PC-3 (cell line): ENCODE results near the gene ALG2. TPM values are rescaled to one million over a fixed set of nuclear protein-coding genes. Genes with fewer than 3 reads are reported as not detected.

Experiments used
- ATAC-seq: fragments of 200-7000 bp; cut with Tn5 transposase; 2 replicates; pipeline ENCODE4 v1.9.1; 2020; ENCODE audit warnings: mild to moderate bottlenecking, moderate library complexity
- BruUV-seq: library from RNA; stranded (reverse); fragments of 400-500 nt; replicated peaks from 2 replicates; lab custom pipeline; 2021; lab: Mats Ljungman, UMichigan
- CTCF ChIA-PET: fragments of 300-600 bp; sonication (Branson Sonifier 250); formaldehyde crosslinking; loops from one replicate; lab custom pipeline; 2022; ENCODE audit warnings: antibody characterized with exemption; lab: Charles Lee
- POLR2A ChIA-PET: fragments of 300-600 bp; sonication (Branson Sonifier 250); formaldehyde crosslinking; loops from one replicate; lab custom pipeline; 2022; ENCODE audit warnings: antibody characterized with exemption; ENCODE audit not compliant: unreplicated experiment; lab: Charles Lee
- DNase-seq: peaks from one replicate; pipeline ENCODE4 v3.0.0-alpha.2; 2015
- H2AFZ ChIP-seq: fragments of 300-600 bp; sonication (generic); 2 replicates; pipeline ENCODE4 v1.6.0; 2016; ENCODE audit warnings: antibody characterized with exemption, low read length
- H3F3A ChIP-seq: fragments of 300-600 bp; sonication (generic); one replicate; pipeline ENCODE4 v1.6.0; 2017; ENCODE audit warnings: antibody characterized with exemption, low read length, control low read depth, mild to moderate bottlenecking; ENCODE audit not compliant: unreplicated experiment
- H3K27ac ChIP-seq: fragments of 300-600 bp; sonication (generic); 2 replicates; pipeline ENCODE4 v1.5.1; 2016; ENCODE audit warnings: mild to moderate bottlenecking, low read length
- H3K27me3 ChIP-seq: fragments of 300-600 bp; sonication (generic); 2 replicates; pipeline ENCODE4 v1.6.1; 2016; ENCODE audit warnings: low read length, mixed read lengths
- H3K36me3 ChIP-seq: fragments of 300-600 bp; sonication (generic); 2 replicates; pipeline ENCODE4 v1.6.1; 2016; ENCODE audit warnings: low read depth, mixed run types, low read length, mixed read lengths
- H3K4me1 ChIP-seq: fragments of 300-600 bp; sonication (generic); 2 replicates; pipeline ENCODE4 v1.5.1; 2016; ENCODE audit warnings: low read length; ENCODE audit not compliant: insufficient read depth
- H3K4me2 ChIP-seq: fragments of 300-600 bp; sonication (generic); 2 replicates; pipeline ENCODE4 v1.6.0; 2016; ENCODE audit warnings: low read length
- H3K4me3 ChIP-seq: fragments of 300-600 bp; sonication (generic); 2 replicates; pipeline ENCODE4 v1.5.1; 2016; ENCODE audit warnings: mild to moderate bottlenecking, low read length, mixed read lengths
- H3K79me2 ChIP-seq: fragments of 300-600 bp; sonication (generic); 2 replicates; pipeline ENCODE4 v1.6.1; 2017; ENCODE audit warnings: low read length, mixed read lengths
- H3K9ac ChIP-seq: fragments of 300-600 bp; sonication (generic); 2 replicates; pipeline ENCODE4 v1.6.0; 2016; ENCODE audit warnings: mild to moderate bottlenecking, low read length
- H3K9me2 ChIP-seq: fragments of 300-600 bp; sonication (generic); replicated peaks from 2 replicates; pipeline ENCODE4 v1.6.1; 2016; ENCODE audit warnings: mixed run types, low read length, mixed read lengths
- H3K9me3 ChIP-seq: fragments of 300-600 bp; sonication (generic); 2 replicates; pipeline ENCODE4 v1.6.1; 2016; ENCODE audit warnings: low read length, mixed read lengths
- H4K20me1 ChIP-seq: fragments of 300-600 bp; sonication (generic); 2 replicates; pipeline ENCODE4 v1.6.1; 2016; ENCODE audit warnings: low read length, mixed read lengths
- CTCF ChIP-seq: fragments of 300-600 bp; sonication (generic); conservative IDR thresholded peaks from 2 replicates; pipeline ENCODE4 v1.5.1; 2017; ENCODE audit warnings: antibody characterized with exemption, low read depth, mild to moderate bottlenecking, low read length
- EZH2 ChIP-seq: fragments of 300-600 bp; sonication (generic); IDR thresholded peaks from one replicate; pipeline ENCODE4 v1.6.1; 2017; ENCODE audit warnings: antibody characterized with exemption, mild to moderate bottlenecking, low read length; ENCODE audit not compliant: unreplicated experiment
- EZH2phosphoT487 ChIP-seq: fragments of 300-600 bp; sonication (generic); IDR thresholded peaks from 2 replicates; pipeline ENCODE4 v1.6.1; 2018; ENCODE audit warnings: mild to moderate bottlenecking, antibody characterized with exemption, low read length, borderline replicate concordance
- intact Hi-C: fragments of 100-400 bp; cut with micrococcal nuclease; formaldehyde crosslinking; loops from 2 replicates; pipeline ENCODE4 v1.9.0; 2023
- total RNA-seq: library from RNA; depleted of rRNA; stranded (reverse); fragments of >200 nt; gene quantifications from 2 replicates; pipeline ENCODE4 v1.2.3, GENCODE V29; 2014

The ALG2 gene
- total RNA-seq, 1 experiment from 2014 or later: 33.2 TPM

DNA sequence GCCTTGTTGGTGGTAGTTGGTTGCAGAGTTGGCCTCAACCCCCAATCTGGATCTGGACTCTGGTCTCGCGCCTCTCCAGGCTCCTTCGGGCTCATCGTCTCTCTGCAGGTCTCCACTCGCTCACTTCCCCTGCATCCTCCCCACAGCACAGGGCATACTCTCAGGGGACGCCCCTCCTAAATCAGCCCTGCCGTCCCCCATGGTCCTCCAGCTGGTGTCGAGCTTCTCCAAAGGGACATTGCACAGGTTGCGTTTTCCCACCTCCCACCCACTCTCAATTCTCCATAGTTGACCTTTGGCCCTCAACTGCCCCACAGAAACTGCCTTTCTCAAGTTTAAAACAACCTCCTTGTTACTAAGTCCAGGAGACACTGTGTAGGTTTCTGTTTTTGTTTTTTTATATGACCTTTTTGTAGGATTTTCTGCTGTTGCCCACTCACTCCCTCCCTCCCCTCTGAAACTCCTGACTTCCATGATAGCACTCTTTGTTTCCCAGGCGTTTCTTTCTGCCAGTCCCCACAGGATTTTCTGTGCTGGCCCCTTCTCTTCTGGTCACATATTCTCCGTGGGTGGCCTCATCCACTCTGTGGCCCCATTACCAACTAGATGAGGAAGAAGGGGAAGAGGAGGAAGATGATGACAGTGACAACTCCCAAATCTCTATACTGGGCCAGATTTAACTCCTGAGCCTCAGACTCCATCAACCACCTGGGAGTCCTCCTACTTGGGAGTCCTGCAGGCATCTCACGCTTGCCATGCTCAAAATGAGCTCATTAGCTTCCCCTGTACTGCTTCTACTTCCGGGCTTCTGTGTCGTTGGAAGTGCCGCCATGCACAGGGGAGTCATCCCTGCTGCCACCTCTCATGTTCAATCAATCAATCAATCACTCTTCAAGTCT lies 50.3 kb downstream of the ALG2 start:
- no peak for ATAC-seq
- H3K27ac ChIP-seq: no peak overlapping the region
- H3K4me2 ChIP-seq: no peak overlapping the region
- no peaks in the 10 kb centered on the region for H3K9me2 ChIP-seq
- no peak overlapping the region for H3K4me3 ChIP-seq
- DNase-seq: no peak
- no peaks in the 10 kb centered on the region for H4K20me1 ChIP-seq
- no peak for TF ChIP-seq CTCF
- TF ChIP-seq EZH2: no peak
- TF ChIP-seq EZH2phosphoT487: no peak
- H3K9ac ChIP-seq: no peak overlapping the region
- no peaks in the 10 kb centered on the region for H3K79me2 ChIP-seq
- H3F3A ChIP-seq: no peaks in the 10 kb centered on the region
- BruUV-seq: no TSS peak
- no peaks in the 10 kb centered on the region for H3K4me1 ChIP-seq
- ChIA-PET POLR2A (no interaction called here), CTCF (no interaction called here)
- intact Hi-C loops: no loop called here
- no peaks in the 10 kb centered on the region for H3K9me3 ChIP-seq
- no peaks in the 10 kb centered on the region for H3K27me3 ChIP-seq
- H3K36me3 ChIP-seq: no peaks in the 10 kb centered on the region
- H2AFZ ChIP-seq: no peak overlapping the region

- Histone ChIP-seq H3K36me3 (no peaks in the 10 kb centered on the region), H3K27me3 (no peaks in the 10 kb centered on the region), H4K20me1 (no peaks in the 10 kb centered on the region), H3K9me2 (no peaks in the 10 kb centered on the region), H3K79me2 (no peaks in the 10 kb centered on the region), H3K9me3 (no peaks in the 10 kb centered on the region), H3K4me1 (no peaks in the 10 kb centered on the region), H3K27ac (no peak overlapping the region), H2AFZ (no peak overlapping the region), H3K9ac (no peak overlapping the region), H3F3A (no peaks in the 10 kb centered on the region), H3K4me3 (no peak overlapping the region), H3K4me2 (no peak overlapping the region)
- ATAC-seq (no peak), DNase-seq (no peak)
- POLR2A ChIA-PET: no interaction called here
- BruUV-seq: no TSS peak
- TF ChIP-seq CTCF: no peak
- TF ChIP-seq EZH2: no peak
- no peak for TF ChIP-seq EZH2phosphoT487
- intact Hi-C loops: no loop called here
- CTCF ChIA-PET: no interaction called here
These were observed 51.6 kb downstream of the ALG2 start for GRCh38 chr9:99169982-99170761.
